Measurements from ENCODE around the gene HYCC1.
"Not testable (repeated sequence)": the region's sequence is repeated elsewhere in the genome, so short reads cannot be mapped to it uniquely, and the experiment has no call there.

The HYCC1 gene

GRCh38 chr7:23013715-23014649, at the start of gene HYCC1:
HYCC1 (minus strand) TSS chr7:23014130; CDS start chr7:22991111, 23,019 bp downstream.
- peaks cover 39% of the 10 kb centered on the region for H3K4me1 ChIP-seq (ENCODE audit: control insufficient read depth, insufficient read depth, low read length, unreplicated experiment)

DNA sequence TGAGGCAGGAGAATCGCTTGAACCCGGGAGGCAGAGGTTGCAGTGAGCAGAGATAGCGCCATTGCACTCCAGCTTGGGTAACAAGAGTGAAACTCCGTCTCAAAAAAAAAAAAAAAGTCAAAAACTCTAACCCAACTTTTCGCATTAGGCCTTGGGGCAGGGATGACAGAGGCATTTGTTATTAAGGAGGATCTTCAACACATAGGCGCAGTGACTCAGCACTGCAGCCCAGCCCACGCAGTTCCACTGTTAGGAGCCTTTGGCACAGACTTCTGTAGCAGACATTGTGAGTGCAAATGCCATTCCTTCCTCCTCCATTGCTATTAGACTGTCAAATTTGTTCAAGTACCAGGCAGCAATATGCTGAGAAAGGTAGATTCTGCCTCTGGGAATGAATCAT, 48.5 kb upstream of the HYCC1 start:
- Histone ChIP-seq H3K36me3 (ENCODE audit: insufficient read depth, low read length) (no peaks in the 10 kb centered on the region), H3K4me3 (ENCODE audit: low read depth, low read length) (no peak overlapping the region), H2AFZ (ENCODE audit: low read length, unreplicated experiment) (no peak overlapping the region), H3K27me3 (ENCODE audit: insufficient read depth, low read length) (no peaks in the 10 kb centered on the region), H3K27ac (ENCODE audit: low read depth, low read length) (peak overlapping the region; percentile 25; the same call in 1 of the 2 replicates), H3K79me2 (ENCODE audit: control insufficient read depth, insufficient read depth, low read length, unreplicated experiment) (no peaks in the 10 kb centered on the region), H3K4me1 (ENCODE audit: control insufficient read depth, insufficient read depth, low read length, unreplicated experiment) (peaks cover 16% of the 10 kb centered on the region)

More at GRCh38 chr7:23013715-23014649, at the start of gene HYCC1:
- Histone ChIP-seq H3K27me3 (ENCODE audit: insufficient read depth, low read length) (no peaks in the 10 kb centered on the region), H3K27ac (ENCODE audit: low read depth, low read length) (peak within 1 kb of the TSS; percentile 23; the same call in 1 of the 2 replicates), H2AFZ (ENCODE audit: low read length, unreplicated experiment) (peak within 1 kb of the TSS; percentile 87), H3K4me3 (ENCODE audit: low read depth, low read length) (peak within 1 kb of the TSS; percentile 97), H3K79me2 (ENCODE audit: control insufficient read depth, insufficient read depth, low read length, unreplicated experiment) (peaks cover 48% of the 10 kb centered on the region), H3K36me3 (ENCODE audit: insufficient read depth, low read length) (no peaks in the 10 kb centered on the region)

DNA sequence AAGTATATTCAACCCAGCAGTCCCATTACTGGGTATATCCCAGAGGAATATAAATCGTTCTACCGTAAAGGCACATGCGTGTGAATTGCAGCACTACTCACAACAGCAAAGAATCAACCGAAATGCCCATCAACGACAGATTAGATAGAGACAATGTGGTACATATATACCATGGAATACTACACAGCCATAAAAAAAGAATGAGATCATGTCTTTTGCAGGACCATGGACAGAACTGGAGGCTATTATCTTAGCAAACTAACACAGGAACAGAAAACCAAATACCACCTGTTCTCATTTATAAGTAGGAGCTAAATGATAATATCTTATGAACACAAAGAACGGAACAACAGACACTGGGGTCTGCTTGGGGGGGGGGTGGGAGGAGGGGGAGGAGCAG, 47.4 kb upstream of the HYCC1 start:
- peaks cover 14% of the 10 kb centered on the region for H3K4me1 ChIP-seq (ENCODE audit: control insufficient read depth, insufficient read depth, low read length, unreplicated experiment)
- H2AFZ ChIP-seq (ENCODE audit: low read length, unreplicated experiment) = no peak overlapping the region

GRCh38 chr7:23058408-23059096, 44.6 kb upstream of the HYCC1 start:
- H3K36me3 ChIP-seq (ENCODE audit: insufficient read depth, low read length) = no peaks in the 10 kb centered on the region
- peak overlapping the region; percentile 12; the same call in 1 of the 2 replicates for H3K4me3 ChIP-seq (ENCODE audit: low read depth, low read length)
- no peaks in the 10 kb centered on the region for H3K27me3 ChIP-seq (ENCODE audit: insufficient read depth, low read length)
- H2AFZ ChIP-seq (ENCODE audit: low read length, unreplicated experiment) = peak overlapping the region; percentile 90
- H3K27ac ChIP-seq (ENCODE audit: low read depth, low read length) = no peak overlapping the region
- H3K4me1 ChIP-seq (ENCODE audit: control insufficient read depth, insufficient read depth, low read length, unreplicated experiment) = peaks cover 14% of the 10 kb centered on the region
- H3K79me2 ChIP-seq (ENCODE audit: control insufficient read depth, insufficient read depth, low read length, unreplicated experiment) = no peaks in the 10 kb centered on the region

More for the DNA sequence above, 47.4 kb upstream of the HYCC1 start:
- Histone ChIP-seq H3K79me2 (ENCODE audit: control insufficient read depth, insufficient read depth, low read length, unreplicated experiment) (no peaks in the 10 kb centered on the region), H3K4me3 (ENCODE audit: low read depth, low read length) (no peak overlapping the region), H3K27me3 (ENCODE audit: insufficient read depth, low read length) (no peaks in the 10 kb centered on the region), H3K27ac (ENCODE audit: low read depth, low read length) (no peak overlapping the region), H3K36me3 (ENCODE audit: insufficient read depth, low read length) (no peaks in the 10 kb centered on the region)

DNA sequence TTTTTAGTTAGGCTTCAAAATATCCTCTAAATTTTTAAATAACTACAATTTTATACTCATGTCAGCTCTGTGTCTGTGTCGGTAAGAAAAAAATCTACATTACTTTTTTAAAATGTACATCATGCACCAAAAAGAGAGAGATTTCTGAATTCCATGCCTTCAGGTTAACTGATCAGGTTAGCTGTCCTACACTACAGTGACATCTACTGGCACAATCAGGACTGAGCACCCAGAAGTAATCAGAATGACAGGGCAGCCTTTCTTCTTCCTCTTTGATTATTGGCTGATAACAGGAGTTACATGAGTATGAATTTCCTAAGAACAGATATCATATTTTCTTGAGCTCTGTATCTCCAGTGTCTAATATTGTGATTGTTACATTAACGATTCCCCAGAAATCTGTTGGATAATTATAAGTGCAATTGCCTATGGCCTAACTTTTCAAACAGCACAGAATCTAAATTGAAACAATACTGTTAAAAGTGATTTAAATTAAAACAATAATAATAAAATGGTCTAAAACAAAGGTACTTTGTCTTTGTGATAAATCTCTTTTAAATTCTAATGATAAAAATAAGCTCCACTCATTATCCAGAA, 41.8 kb upstream of the HYCC1 start:
- H3K79me2 ChIP-seq (ENCODE audit: control insufficient read depth, insufficient read depth, low read length, unreplicated experiment) = no peaks in the 10 kb centered on the region
- no peak overlapping the region for H3K27ac ChIP-seq (ENCODE audit: low read depth, low read length)
- H3K4me1 ChIP-seq (ENCODE audit: control insufficient read depth, insufficient read depth, low read length, unreplicated experiment) = peaks cover 13% of the 10 kb centered on the region
- H3K27me3 ChIP-seq (ENCODE audit: insufficient read depth, low read length) = no peaks in the 10 kb centered on the region
- no peak overlapping the region for H2AFZ ChIP-seq (ENCODE audit: low read length, unreplicated experiment)
- no peaks in the 10 kb centered on the region for H3K36me3 ChIP-seq (ENCODE audit: insufficient read depth, low read length)
- H3K4me3 ChIP-seq (ENCODE audit: low read depth, low read length) = no peak overlapping the region

- not testable (repeated sequence) for H2AFZ ChIP-seq (ENCODE audit: low read length, unreplicated experiment); H3K27me3 ChIP-seq (ENCODE audit: insufficient read depth, low read length); H3K4me3 ChIP-seq (ENCODE audit: low read depth, low read length); H3K79me2 ChIP-seq (ENCODE audit: control insufficient read depth, insufficient read depth, low read length, unreplicated experiment); H3K27ac ChIP-seq (ENCODE audit: low read depth, low read length); H3K36me3 ChIP-seq (ENCODE audit: insufficient read depth, low read length)
- peaks cover 11% of the 10 kb centered on the region for H3K4me1 ChIP-seq (ENCODE audit: control insufficient read depth, insufficient read depth, low read length, unreplicated experiment)
Observed at GRCh38 chr7:23051124-23051485, 37.2 kb upstream of the HYCC1 start.

DNA sequence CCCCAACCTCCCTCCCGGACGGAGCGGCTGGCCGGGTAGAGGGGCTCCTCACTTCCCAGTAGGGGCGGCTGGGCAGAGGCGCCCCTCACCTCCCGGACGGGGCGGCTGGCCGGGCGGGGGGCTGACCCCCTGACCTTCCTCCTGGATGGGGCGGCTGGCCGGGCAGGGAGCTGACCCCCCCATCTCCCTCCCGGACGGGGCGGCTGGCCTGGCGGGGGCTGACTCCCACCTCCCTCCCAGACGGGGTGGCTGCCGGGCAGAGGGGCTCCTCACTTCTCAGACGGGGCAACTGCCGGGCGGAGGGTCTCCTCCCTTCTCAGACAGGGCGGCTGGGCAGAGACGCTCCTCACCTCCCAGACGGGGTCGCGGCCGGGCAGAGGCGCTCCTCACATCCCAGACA, 32.4 kb upstream of the HYCC1 start:
- H3K4me3 ChIP-seq (ENCODE audit: low read depth, low read length); H3K36me3 ChIP-seq (ENCODE audit: insufficient read depth, low read length); H2AFZ ChIP-seq (ENCODE audit: low read length, unreplicated experiment); H3K27ac ChIP-seq (ENCODE audit: low read depth, low read length); H3K27me3 ChIP-seq (ENCODE audit: insufficient read depth, low read length); H3K79me2 ChIP-seq (ENCODE audit: control insufficient read depth, insufficient read depth, low read length, unreplicated experiment): not testable (repeated sequence)
- peaks cover 11% of the 10 kb centered on the region for H3K4me1 ChIP-seq (ENCODE audit: control insufficient read depth, insufficient read depth, low read length, unreplicated experiment)

DNA sequence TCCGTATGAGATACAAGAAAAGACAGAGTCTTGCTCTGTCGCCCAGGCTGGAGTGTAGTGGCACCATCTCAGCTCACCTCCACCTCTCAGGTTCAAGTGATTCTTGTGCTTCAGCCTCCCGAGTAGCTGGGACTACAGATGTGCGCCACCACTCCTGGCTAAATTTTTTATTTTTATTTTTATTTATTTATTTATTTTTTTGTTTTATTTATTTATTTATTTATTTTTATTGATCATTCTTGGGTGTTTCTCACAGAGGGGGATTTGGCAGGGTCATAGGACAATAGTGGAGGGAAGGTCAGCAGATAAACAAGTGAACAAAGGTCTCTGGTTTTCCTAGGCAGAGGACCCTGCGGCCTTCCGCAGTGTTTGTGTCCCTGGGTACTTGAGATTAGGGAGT, 31.2 kb upstream of the HYCC1 start:
- not testable (repeated sequence) for H3K36me3 ChIP-seq (ENCODE audit: insufficient read depth, low read length); H3K79me2 ChIP-seq (ENCODE audit: control insufficient read depth, insufficient read depth, low read length, unreplicated experiment); H3K4me3 ChIP-seq (ENCODE audit: low read depth, low read length); H3K27me3 ChIP-seq (ENCODE audit: insufficient read depth, low read length); H3K4me1 ChIP-seq (ENCODE audit: control insufficient read depth, insufficient read depth, low read length, unreplicated experiment); H3K27ac ChIP-seq (ENCODE audit: low read depth, low read length); H2AFZ ChIP-seq (ENCODE audit: low read length, unreplicated experiment)

DNA sequence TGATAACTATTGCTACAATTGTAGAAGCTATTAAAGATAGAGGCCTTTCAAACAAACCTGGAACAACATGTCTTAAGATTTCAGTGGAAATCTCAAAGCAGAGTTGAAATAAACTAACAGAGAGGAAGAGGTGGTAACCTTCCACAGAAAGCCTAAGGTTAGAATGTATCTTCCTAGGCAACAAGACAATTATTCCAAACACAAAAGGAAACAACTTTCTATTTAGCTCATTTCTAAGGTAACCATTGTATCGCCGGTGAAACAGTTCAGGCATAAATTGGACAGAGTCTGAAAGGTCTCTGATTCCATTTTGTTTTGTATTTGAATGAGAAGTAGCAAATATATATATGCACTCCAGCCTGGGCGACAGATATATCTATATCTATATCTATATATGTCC, 30.7 kb upstream of the HYCC1 start:
- Histone ChIP-seq H3K4me1 (ENCODE audit: control insufficient read depth, insufficient read depth, low read length, unreplicated experiment) (no peaks in the 10 kb centered on the region), H2AFZ (ENCODE audit: low read length, unreplicated experiment) (no peak overlapping the region), H3K36me3 (ENCODE audit: insufficient read depth, low read length) (no peaks in the 10 kb centered on the region), H3K27ac (ENCODE audit: low read depth, low read length) (no peak overlapping the region), H3K4me3 (ENCODE audit: low read depth, low read length) (no peak overlapping the region), H3K27me3 (ENCODE audit: insufficient read depth, low read length) (no peaks in the 10 kb centered on the region), H3K79me2 (ENCODE audit: control insufficient read depth, insufficient read depth, low read length, unreplicated experiment) (no peaks in the 10 kb centered on the region)

GRCh38 chr7:23043441-23043840, 29.5 kb upstream of the HYCC1 start:
- Histone ChIP-seq H3K4me1 (ENCODE audit: control insufficient read depth, insufficient read depth, low read length, unreplicated experiment) (no peaks in the 10 kb centered on the region), H3K36me3 (ENCODE audit: insufficient read depth, low read length) (no peaks in the 10 kb centered on the region), H2AFZ (ENCODE audit: low read length, unreplicated experiment) (no peak overlapping the region), H3K27me3 (ENCODE audit: insufficient read depth, low read length) (no peaks in the 10 kb centered on the region), H3K4me3 (ENCODE audit: low read depth, low read length) (no peak overlapping the region), H3K79me2 (ENCODE audit: control insufficient read depth, insufficient read depth, low read length, unreplicated experiment) (no peaks in the 10 kb centered on the region), H3K27ac (ENCODE audit: low read depth, low read length) (no peak overlapping the region)

Measured in ACC112 (cell line).